Renal cortical epithelial cell (primary cell): ENCODE results near the gene CTNNA3. TPM values are rescaled to one million over a fixed set of nuclear protein-coding genes. Genes with fewer than 3 reads are reported as not detected.

Experiments
- DNase-seq: peaks from one replicate; pipeline ENCODE4 v3.0.0-alpha.2; 2011; ENCODE audit warnings: low read depth
- total RNA-seq: library from RNA; depleted of rRNA; stranded (reverse); fragments of >200 nt; gene quantifications from 2 replicates; pipeline ENCODE4 v1.2.3, GENCODE V29; 2014

The CTNNA3 gene
- total RNA-seq, 1 donor from 2014 or later: under 0.01 TPM

GRCh38 chr10:67015225-67015624 is 680.8 kb downstream of the CTNNA3 start:
- no peak for DNase-seq

- no peak for DNase-seq
These were observed 684.0 kb downstream of the CTNNA3 start for GRCh38 chr10:67011981-67012380.

DNA sequence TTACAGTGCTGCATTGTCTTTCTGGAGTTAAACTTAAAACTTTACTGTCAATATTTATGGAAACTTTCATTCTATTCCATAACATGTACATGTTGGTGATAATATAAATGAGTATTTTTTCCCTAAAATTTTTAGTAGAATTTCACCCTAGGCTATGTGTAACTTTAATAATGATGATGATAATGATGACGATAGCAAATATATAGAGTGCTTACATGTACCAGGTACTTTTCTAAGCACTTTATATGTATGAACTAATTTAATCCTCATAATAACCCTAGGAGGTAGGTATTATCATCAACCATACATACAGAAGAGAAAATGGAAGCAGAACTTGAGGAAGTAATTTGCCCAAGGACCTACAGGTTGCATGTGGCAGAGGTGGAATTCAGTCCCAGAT is 684.5 kb downstream of the CTNNA3 start:
- no peak for DNase-seq

DNA sequence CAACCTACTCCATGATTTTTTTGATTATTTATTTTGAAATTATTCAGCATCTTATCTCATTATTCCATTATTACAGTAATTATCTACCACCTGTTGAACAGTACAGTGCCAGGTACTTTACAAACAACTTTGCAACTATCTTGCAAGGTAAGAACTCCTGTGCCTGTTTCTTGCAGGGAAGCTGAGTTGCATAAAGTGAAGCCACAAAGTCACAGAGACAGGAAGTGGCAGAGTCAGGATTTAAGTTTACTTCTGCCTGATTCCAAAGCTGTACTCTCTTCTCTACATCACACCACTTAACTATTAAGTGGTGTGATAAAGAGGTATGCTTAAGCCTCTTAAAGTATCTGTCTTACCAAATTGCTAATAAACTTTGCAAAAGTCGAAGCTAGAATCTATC is 690.0 kb downstream of the CTNNA3 start:
- no peak for DNase-seq

GRCh38 chr10:67004690-67005089 is 691.3 kb downstream of the CTNNA3 start:
- DNase-seq: no peak

- no peak for DNase-seq
These were observed 696.0 kb downstream of the CTNNA3 start for GRCh38 chr10:66999762-67000545.

DNA sequence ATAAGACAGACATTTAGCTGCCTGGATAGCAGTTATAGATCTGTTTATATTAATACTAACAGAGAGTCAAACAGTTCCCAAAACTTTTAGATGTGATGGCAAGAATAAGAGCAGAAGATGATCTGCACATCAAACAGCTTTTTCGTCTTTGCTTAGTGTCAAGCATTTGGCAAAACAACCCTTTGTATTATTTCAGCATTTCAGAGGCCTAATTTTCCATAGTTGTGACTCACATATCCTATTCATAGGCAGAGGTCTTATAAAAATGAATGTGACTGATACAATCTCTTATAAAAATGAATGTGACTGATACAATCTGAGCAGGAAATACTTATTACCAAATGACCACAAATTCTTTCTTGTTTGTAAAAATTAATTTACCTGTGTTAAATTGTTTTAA is 699.0 kb downstream of the CTNNA3 start:
- no peak for DNase-seq

DNA sequence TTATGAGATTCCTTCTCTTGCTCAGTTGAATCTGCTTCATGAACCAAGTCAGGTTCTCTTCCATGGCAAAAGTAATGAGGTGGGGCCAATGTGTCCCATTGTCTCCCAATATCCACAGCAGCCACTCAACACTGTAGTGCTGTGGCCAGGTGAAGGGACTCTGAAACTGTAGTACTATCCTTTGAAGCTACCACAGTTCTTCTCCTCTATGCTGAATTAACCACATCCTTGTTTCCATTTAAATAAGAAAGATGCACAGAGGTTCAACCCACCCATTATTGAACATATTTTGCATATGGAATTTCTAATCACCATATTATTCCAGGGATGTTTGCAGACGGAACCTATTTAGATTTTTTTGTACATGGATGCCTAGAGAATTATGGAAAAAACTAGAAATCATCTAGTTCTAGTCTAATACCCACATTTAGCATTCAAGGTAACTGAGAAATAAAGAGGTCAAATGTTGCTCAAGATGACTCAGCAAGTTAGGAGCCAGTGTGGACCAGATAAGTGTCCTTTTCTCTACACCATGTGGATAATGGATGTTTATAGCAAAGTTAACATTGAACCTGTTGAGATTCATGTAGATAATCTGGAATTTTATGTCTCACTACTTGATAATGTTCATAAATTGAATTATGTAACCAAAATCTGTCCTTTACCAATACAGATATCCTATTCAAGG is 705.7 kb downstream of the CTNNA3 start:
- no peak for DNase-seq

DNA sequence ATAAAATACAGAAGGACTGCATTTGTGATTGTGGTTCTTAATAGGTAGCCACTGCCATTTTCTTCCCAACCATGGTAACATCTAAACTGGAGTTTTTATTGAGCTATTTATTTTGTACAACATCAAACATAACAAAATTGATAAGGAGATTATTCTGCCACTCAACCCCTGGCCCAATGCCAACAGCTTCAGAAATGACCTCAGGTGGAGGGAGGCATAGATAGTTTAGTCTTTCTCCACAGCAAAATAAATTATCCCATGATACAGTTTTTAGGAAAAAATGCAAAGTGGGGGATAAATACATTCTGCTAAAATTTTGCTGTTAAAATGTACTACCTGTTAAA is 712.5 kb downstream of the CTNNA3 start:
- no peak for DNase-seq

DNA sequence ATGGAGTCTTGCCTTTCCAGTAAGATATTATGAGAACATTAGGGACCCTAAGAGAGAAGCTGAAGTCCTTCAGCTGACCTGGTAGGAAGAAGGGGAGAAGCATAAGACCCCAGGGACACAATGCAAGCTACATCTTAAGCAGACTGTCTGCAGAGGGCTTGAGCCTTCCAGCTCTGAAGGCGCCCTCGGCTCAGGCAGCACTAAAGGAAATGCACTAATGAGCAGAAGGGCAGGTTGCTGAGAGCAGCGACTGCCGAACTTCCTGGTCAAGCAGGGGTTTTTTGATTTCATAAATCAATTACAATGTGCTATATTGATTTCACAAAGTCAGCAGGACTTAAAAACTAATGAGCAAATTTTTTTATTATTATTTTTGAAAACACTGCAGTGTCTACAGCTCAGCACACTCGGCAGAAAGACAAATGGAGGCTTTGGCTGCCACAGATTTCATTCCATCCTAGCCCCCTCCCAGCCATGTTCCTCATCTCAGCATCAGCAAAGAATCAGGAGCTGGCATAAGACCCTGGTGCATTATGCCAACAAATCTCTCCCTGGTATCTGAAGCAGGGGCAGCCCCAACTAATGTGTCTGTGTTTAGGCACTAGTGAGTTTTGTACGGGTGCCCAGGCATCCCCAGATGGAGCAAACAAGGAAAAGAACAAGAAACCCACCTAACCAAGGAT is 713.1 kb downstream of the CTNNA3 start:
- DNase-seq: no peak

- no peak for DNase-seq
These were observed 714.0 kb downstream of the CTNNA3 start for GRCh38 chr10:66982053-66982420.

DNA sequence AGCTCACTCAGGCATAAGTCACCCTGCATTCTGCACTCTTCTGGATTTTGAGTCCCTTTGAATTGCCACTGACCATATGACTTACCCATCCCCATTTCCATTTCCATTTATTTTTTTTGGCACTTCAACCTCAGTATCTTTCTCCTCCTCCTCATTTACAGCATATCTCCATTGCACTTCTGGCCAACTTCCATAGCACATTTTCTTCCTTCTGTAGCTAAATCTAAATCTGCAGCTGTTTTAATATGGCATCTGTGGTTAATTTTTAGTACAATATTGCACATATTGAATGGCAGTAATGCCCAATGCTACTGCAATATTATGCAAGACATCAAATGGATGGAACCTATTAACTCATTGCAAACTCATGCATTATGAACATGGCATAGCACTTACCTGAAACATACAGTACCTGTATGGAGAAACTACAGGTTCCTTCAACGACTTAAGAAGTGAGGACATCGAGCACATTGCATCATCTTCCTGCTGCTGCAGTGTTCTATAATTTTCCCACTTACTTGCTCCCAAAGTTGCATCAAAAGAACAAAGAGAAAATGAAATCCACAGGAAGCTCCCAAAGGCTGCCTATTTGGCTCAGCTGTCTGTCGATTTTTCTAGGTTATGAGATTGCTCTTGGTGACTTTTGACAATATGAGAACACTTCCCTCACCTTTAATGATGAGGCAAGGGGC is 714.5 kb downstream of the CTNNA3 start:
- DNase-seq: no peak

- DNase-seq: no peak
These were observed 715.7 kb downstream of the CTNNA3 start for GRCh38 chr10:66980246-66980815.

DNA sequence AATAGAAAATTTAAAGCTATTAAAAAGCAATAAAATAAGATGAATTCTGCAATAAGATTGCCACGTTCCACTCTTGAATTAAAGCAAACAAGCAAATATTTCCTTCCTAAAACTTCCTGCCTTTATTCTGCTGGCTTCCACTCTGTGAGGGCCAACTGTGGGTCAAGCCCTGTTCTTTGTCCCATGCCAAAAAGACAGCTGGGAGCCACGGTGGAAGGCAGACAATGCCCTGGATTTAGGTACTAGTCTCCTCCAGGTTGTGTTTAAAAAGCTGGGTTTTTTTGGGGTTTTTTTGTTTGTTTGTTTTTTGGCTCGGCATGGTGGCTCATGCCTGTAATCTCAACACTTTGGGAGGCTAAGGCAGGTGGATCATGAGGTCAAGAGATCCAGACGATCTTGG is 731.0 kb downstream of the CTNNA3 start:
- DNase-seq: no peak

- no peak for DNase-seq
These were observed 737.5 kb downstream of the CTNNA3 start for GRCh38 chr10:66958466-66958865.

GRCh38 chr10:66951896-66952295 is 744.1 kb downstream of the CTNNA3 start:
- no peak for DNase-seq

DNA sequence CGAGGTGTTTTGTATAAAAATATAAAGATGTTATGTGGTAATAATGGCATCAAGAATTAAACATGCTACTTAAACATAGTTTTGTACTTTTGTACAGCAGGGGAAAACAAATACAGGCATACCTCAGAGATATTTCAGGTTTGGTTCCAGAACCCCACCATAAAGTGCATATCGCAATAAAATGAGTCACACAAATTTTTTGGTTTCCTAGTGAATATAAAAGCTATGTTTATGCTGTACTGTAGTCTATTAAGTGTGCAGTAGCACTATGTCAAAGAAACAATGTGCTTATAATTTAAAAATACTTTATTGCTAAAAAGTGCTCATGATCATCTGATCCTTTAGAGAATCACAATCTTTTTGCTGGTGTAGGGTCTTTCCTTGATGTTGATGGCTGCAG is 752.4 kb downstream of the CTNNA3 start:
- no peak for DNase-seq

- no peak for DNase-seq
These were observed 753.6 kb downstream of the CTNNA3 start for GRCh38 chr10:66942407-66942806.

GRCh38 chr10:66941491-66941890 is 754.5 kb downstream of the CTNNA3 start:
- DNase-seq: no peak

DNA sequence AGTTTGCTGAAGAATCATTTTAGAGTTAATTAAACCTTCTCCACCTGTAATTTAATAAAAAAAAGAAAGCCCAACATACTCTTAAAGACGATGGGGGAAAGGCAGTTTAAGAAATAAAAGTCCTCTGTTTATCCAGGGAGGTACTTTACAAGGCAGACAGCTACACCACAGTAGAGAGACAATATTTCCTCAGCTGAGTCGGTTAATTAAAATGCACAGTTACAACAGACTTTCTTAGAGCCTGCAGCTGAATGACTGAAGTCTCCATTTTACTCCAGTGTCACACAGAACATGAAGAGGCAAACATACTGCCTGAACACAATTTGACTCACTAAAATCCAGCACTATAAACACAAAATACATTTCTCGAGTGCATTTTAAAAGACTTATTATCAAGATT is 755.0 kb downstream of the CTNNA3 start:
- no peak for DNase-seq

- no peak for DNase-seq
These were observed 761.3 kb downstream of the CTNNA3 start for GRCh38 chr10:66934711-66935110.

DNA sequence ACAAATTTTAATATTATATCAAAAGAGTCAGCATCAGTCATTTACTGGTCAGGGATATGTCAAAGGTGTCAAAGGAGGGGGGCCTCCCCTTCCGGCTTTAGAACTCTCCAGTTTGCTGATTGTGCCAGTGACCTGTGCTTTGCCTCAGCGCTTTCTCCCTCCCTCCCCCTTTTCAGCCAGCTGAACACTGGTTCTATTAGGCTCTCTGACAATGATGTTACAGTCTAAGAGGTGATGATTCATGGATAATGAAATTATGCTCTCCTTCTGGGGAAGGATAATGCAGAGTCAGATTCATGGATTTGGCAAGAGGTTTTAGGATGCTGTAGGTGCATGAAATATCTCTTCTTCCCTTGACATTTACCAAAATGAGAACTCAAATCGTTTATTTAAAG is 764.0 kb downstream of the CTNNA3 start:
- no peak for DNase-seq
